HL-60 (cell line): ENCODE data around the gene EPHA4.

Experiments
- DNase-seq, 2 experiments: peaks; one replicate each; pipeline ENCODE4 v3.0.0-alpha.2; 2010 to 2020; ENCODE audit warnings: low read depth in 1 of 2, low spot score in 1 of 2
- H3K27ac ChIP-seq: fragments of 250-450 bp; sonication (Bioruptor Pico); replicated peaks from 2 replicates; pipeline ENCODE4 v1.5.1; 2020; ENCODE audit warnings: mild to moderate bottlenecking, moderate library complexity
- H3K27me3 ChIP-seq: fragments of 250-450 bp; sonication (Bioruptor Pico); 2 replicates; pipeline ENCODE4 v1.5.1; 2021; ENCODE audit warnings: mild to moderate bottlenecking, moderate library complexity; ENCODE audit not compliant: insufficient read depth, poor library complexity, severe bottlenecking
- H3K4me3 ChIP-seq: replicated peaks from 2 replicates; pipeline ENCODE4 v1.5.1; 2011; ENCODE audit warnings: mild to moderate bottlenecking, control low read depth, low read length; ENCODE audit not compliant: insufficient read depth
- CTCF ChIP-seq: IDR thresholded peaks from one replicate; pipeline ENCODE4 v1.5.1; 2011; ENCODE audit warnings: low read length, control low read depth, inconsistent platforms; ENCODE audit not compliant: insufficient read depth
- GABPA ChIP-seq: IDR thresholded peaks from 2 replicates; pipeline ENCODE4 v1.6.1; 2012; ENCODE audit warnings: low read depth
- POLR2AphosphoS5 ChIP-seq: IDR thresholded peaks from 2 replicates; pipeline ENCODE4 v1.6.1; 2012; ENCODE audit warnings: low read depth
- REST ChIP-seq: IDR thresholded peaks from 2 replicates; pipeline ENCODE4 v1.6.1; 2012; ENCODE audit warnings: low read depth; ENCODE audit not compliant: insufficient replicate concordance
- SPI1 ChIP-seq: IDR thresholded peaks from 2 replicates; pipeline ENCODE4 v1.6.1; 2012; ENCODE audit warnings: low read depth, mild to moderate bottlenecking, borderline replicate concordance

EPHA4 gene

DNA sequence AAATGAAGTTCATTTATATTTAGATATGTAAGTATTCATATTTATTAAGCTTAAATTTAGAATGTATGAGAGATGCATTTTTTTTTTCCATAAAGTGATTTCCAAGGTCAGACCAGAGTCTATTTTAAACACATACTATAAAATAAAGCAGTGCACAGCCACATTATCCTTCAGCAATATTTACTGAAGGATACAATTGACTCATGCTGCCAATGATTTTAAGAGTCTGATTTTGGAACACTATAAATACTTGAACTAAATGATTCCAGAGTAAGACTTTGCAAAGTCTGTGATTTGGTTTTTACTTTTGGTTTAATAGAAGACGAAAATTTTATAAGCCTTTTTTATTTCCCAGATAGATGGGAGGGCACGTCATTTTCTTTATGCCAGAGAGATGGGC is 107.1 kb downstream of the EPHA4 start:
- peaks cover 3% of the 10 kb centered on the region for H3K27me3 ChIP-seq
- DNase-seq, result no peak
- no peak overlapping the region for H3K4me3 ChIP-seq
- H3K27ac ChIP-seq, result no peak overlapping the region
- TF ChIP-seq CTCF (no peak), GABPA (no peak), SPI1 (no peak), REST (no peak)

DNA sequence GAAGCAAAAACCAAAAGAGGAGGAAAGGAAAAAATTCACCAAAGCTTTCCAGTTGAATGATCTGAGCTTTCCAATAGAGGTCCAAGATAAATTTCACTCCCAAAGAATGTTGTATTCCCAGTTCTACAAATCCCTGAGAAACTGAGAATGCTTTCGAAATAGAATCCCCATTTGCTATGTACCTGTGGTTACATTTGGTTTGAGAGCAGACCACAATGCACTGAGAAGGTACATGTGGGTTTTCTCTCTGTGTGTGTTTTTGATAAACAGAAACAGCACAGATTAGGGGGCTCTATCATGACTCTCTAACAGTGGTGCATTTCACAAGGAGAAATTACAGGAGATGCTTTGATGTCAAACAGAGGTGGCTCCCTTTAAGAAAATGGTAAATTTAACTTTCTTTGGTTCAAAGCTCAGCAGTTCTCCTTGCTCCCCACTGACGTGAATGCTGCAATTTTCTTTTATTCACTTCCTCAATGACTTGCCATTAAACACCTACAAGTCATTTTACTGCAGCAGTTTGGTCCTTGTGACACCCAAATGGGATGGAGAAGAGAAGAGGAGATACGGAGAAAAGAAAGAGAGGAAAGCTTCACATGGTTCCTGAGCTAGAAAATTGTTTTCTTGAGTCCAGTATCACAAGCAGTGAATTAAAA is 108.7 kb downstream of the EPHA4 start:
- no peak for DNase-seq
- Histone ChIP-seq H3K27me3 (peaks cover 3% of the 10 kb centered on the region), H3K4me3 (no peak overlapping the region), H3K27ac (no peak overlapping the region)
- no peak for TF ChIP-seq POLR2AphosphoS5
- TF ChIP-seq CTCF, result no peak
- TF ChIP-seq SPI1, result no peak
- TF ChIP-seq REST, result no peak
- TF ChIP-seq GABPA, result no peak

DNA sequence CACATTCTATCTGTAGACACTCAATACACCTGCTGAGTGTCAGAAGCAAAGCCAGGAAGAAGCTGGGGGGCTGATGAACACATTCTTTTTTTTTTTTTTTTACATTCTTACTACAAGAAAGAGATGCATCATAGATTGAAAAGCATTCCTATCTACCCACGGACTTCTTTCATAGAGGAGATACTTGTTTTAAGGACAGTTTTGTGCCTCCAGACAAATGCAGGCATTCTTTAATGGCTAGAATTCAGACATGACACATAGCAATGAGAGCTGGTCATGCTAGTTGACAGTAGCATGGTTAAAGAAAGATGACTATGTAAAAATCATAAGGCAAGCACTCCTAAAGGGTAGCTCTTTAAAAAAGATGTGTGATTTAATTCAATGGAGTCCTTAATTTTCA is 110.2 kb downstream of the EPHA4 start:
- Histone ChIP-seq H3K27ac (no peak overlapping the region), H3K27me3 (peaks cover 3% of the 10 kb centered on the region), H3K4me3 (no peak overlapping the region)
- TF ChIP-seq CTCF, result no peak
- TF ChIP-seq POLR2AphosphoS5, result no peak
- TF ChIP-seq REST, result no peak
- TF ChIP-seq SPI1, result no peak
- no peak for TF ChIP-seq GABPA
- DNase-seq, result no peak
